Parathyroid adenoma (tissue), 2 donors: Measurements from ENCODE around the gene SLC66A1.

Experiments used
- H2AFZ ChIP-seq: fragments of 300-600 bp; sonication (generic); one replicate; pipeline ENCODE4 v1.7.0; 2017; ENCODE audit warnings: antibody characterized with exemption, mild to moderate bottlenecking
- H3K27ac ChIP-seq: fragments of 300-600 bp; sonication (generic); one replicate; pipeline ENCODE4 v1.7.0; 2017
- H3K27me3 ChIP-seq: fragments of 300-600 bp; sonication (generic); one replicate; pipeline ENCODE4 v1.7.0; 2017; ENCODE audit warnings: low read length; ENCODE audit not compliant: control insufficient read depth, insufficient read depth
- H3K36me3 ChIP-seq: fragments of 300-600 bp; sonication (generic); one replicate; pipeline ENCODE4 v1.7.0; 2017; ENCODE audit warnings: low read length; ENCODE audit not compliant: control insufficient read depth, insufficient read depth
- H3K4me1 ChIP-seq: fragments of 300-600 bp; sonication (generic); one replicate; pipeline ENCODE4 v1.7.0; 2017; ENCODE audit warnings: control low read depth
- H3K4me2 ChIP-seq: fragments of 300-600 bp; sonication (generic); one replicate; pipeline ENCODE4 v1.7.0; 2017; ENCODE audit warnings: low read length
- H3K4me3 ChIP-seq: fragments of 300-600 bp; sonication (generic); one replicate; pipeline ENCODE4 v1.7.0; 2017; ENCODE audit warnings: low read depth, low read length
- H3K79me2 ChIP-seq: fragments of 300-600 bp; sonication (generic); one replicate; pipeline ENCODE4 v1.7.0; 2017; ENCODE audit warnings: control low read depth
- H3K9ac ChIP-seq: fragments of 300-600 bp; sonication (generic); one replicate; pipeline ENCODE4 v1.7.0; 2017; ENCODE audit warnings: mild to moderate bottlenecking
- H3K9me3 ChIP-seq: fragments of 300-600 bp; sonication (generic); one replicate; pipeline ENCODE4 v1.7.0; 2017; ENCODE audit warnings: low read length; ENCODE audit not compliant: control insufficient read depth
- CTCF ChIP-seq: fragments of 300-600 bp; sonication (generic); IDR thresholded peaks from one replicate; pipeline ENCODE4 v1.7.0; 2017; ENCODE audit warnings: antibody characterized with exemption, mild to moderate bottlenecking
- donor health status: primary hyperparathyroidism.

The SLC66A1 gene

GRCh38 chr1:19371226-19372135, 59.4 kb downstream of the SLC66A1 start:
- H3K79me2 ChIP-seq = peaks cover 8% of the 10 kb centered on the region
- H3K27me3 ChIP-seq = no peaks in the 10 kb centered on the region
- H3K4me1 ChIP-seq = no peaks in the 10 kb centered on the region
- H2AFZ ChIP-seq = no peak overlapping the region
- H3K27ac ChIP-seq = no peak overlapping the region
- H3K36me3 ChIP-seq = no peaks in the 10 kb centered on the region
- no peak for TF ChIP-seq CTCF
- no peak overlapping the region for H3K4me3 ChIP-seq
- H3K9me3 ChIP-seq = no peaks in the 10 kb centered on the region
- H3K4me2 ChIP-seq = no peak overlapping the region
- no peak overlapping the region for H3K9ac ChIP-seq

GRCh38 chr1:19372136-19372514, 60.0 kb downstream of the SLC66A1 start:
- H3K27ac ChIP-seq = no peak overlapping the region
- peaks cover 8% of the 10 kb centered on the region for H3K79me2 ChIP-seq
- TF ChIP-seq CTCF = no peak
- H2AFZ ChIP-seq = no peak overlapping the region
- no peak overlapping the region for H3K9ac ChIP-seq
- H3K4me2 ChIP-seq = no peak overlapping the region
- no peaks in the 10 kb centered on the region for H3K9me3 ChIP-seq
- no peak overlapping the region for H3K4me3 ChIP-seq
- no peaks in the 10 kb centered on the region for H3K36me3 ChIP-seq
- no peaks in the 10 kb centered on the region for H3K4me1 ChIP-seq
- no peaks in the 10 kb centered on the region for H3K27me3 ChIP-seq

DNA sequence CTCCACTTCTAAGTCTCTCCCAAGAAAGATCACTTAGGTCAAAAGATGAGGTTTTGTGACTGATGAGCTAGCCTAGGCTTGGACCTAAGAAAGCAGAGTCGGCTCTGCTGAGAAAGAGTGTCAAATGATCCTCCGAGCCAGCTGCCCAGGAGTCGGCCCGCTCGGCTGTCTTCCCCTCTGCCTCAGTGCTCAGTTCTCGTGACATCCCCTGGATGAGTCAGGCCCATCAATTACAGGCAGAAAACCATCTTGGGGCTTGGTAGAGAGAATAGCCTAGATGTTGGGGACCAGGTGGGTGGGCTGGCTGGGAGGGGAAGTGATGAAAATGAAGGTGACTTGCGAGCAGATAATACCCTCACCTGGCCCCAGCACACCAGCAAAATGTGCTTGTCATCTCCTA, 60.5 kb downstream of the SLC66A1 start:
- no peaks in the 10 kb centered on the region for H3K27me3 ChIP-seq
- no peaks in the 10 kb centered on the region for H3K9me3 ChIP-seq
- no peaks in the 10 kb centered on the region for H3K4me1 ChIP-seq
- TF ChIP-seq CTCF = no peak
- no peak overlapping the region for H3K27ac ChIP-seq
- H3K4me2 ChIP-seq = no peak overlapping the region
- no peak overlapping the region for H3K4me3 ChIP-seq
- H3K9ac ChIP-seq = no peak overlapping the region
- H3K36me3 ChIP-seq = no peaks in the 10 kb centered on the region
- no peak overlapping the region for H2AFZ ChIP-seq
- peaks cover 8% of the 10 kb centered on the region for H3K79me2 ChIP-seq

GRCh38 chr1:19373211-19374082, 61.3 kb downstream of the SLC66A1 start:
- no peak overlapping the region for H3K9ac ChIP-seq
- H3K9me3 ChIP-seq = no peaks in the 10 kb centered on the region
- no peak overlapping the region for H3K27ac ChIP-seq
- no peaks in the 10 kb centered on the region for H3K4me1 ChIP-seq
- no peaks in the 10 kb centered on the region for H3K27me3 ChIP-seq
- H3K36me3 ChIP-seq = no peaks in the 10 kb centered on the region
- peaks cover 8% of the 10 kb centered on the region for H3K79me2 ChIP-seq
- no peak overlapping the region for H2AFZ ChIP-seq
- TF ChIP-seq CTCF = no peak
- H3K4me2 ChIP-seq = no peak overlapping the region
- no peak overlapping the region for H3K4me3 ChIP-seq
